Endothelial cell of umbilical vein (primary cell): ENCODE data around the gene SIRT2. TPM values are rescaled to one million over a fixed set of nuclear protein-coding genes. Genes with fewer than 3 reads are reported as not detected.
A peak's percentile ranks its signal among the peaks of the same experiment; 100 is the strongest.

ENCODE experiments used
- BruUV-seq: library from RNA; stranded (reverse); fragments of 400-500 nt; replicated peaks from 2 replicates; lab custom pipeline; 2021; lab: Mats Ljungman, UMichigan
- CTCF ChIA-PET: fragments of 300-600, 350-600 bp; sonication (Branson Sonifier 250); formaldehyde crosslinking; loops from one replicate; lab custom pipeline; 2021; ENCODE audit warnings: antibody characterized with exemption, inconsistent platforms; lab: Charles Lee
- POLR2A ChIA-PET: fragments of 300-600, 350-600 bp; sonication (Branson Sonifier 250); formaldehyde crosslinking; loops from one replicate; lab custom pipeline; 2021; ENCODE audit warnings: antibody characterized with exemption, inconsistent platforms; lab: Charles Lee
- DNase-seq: peaks from one replicate; pipeline ENCODE4 v3.0.0-alpha.2; 2011; ENCODE audit warnings: low read depth, low spot score
- FAIRE-seq: peaks from 2 replicates; lab custom pipeline; 2011; peaks lifted over from hg19 to GRCh38; lab: Jason Lieb, UNC
- H2AFZ ChIP-seq: 2 replicates; pipeline ENCODE4 v1.6.0; 2012; ENCODE audit warnings: low read depth, low read length, control low read depth, inconsistent platforms
- H3K27ac ChIP-seq: 2 replicates; pipeline ENCODE4 v1.5.1; 2011; ENCODE audit warnings: low read depth, mild to moderate bottlenecking, control low read depth, low read length, moderate library complexity; ENCODE audit not compliant: insufficient read depth
- H3K27me3 ChIP-seq, 2 experiments: 2 replicates each; pipeline versions ENCODE4 v1.6.0 to v1.6.1; 2011; ENCODE audit warnings: low read length in 2 of 2, mixed read lengths in 1 of 2; ENCODE audit not compliant: control insufficient read depth in 2 of 2, insufficient read depth in 2 of 2
- H3K36me3 ChIP-seq, 2 experiments: 2 replicates in 1 of 2; 3 replicates in 1 of 2; pipeline ENCODE4 v1.5.1; 2011; ENCODE audit warnings: low read length in 2 of 2, mild to moderate bottlenecking in 1 of 2, moderate library complexity in 1 of 2; ENCODE audit not compliant: control insufficient read depth in 2 of 2, insufficient read depth in 2 of 2; ENCODE audit errors: extremely low read depth in 1 of 2
- H3K4me1 ChIP-seq: 3 replicates; pipeline ENCODE4 v1.5.1; 2011; ENCODE audit warnings: mild to moderate bottlenecking, low read length; ENCODE audit not compliant: control insufficient read depth, insufficient read depth; ENCODE audit errors: extremely low read depth
- H3K4me2 ChIP-seq: 2 replicates; pipeline ENCODE4 v1.6.1; 2011; ENCODE audit warnings: low read length, control low read depth, mixed read lengths; ENCODE audit not compliant: insufficient read depth
- H3K4me3 ChIP-seq, 3 experiments: fragments of 200-600 bp in 1 of 3; sonication (generic), shearing (Covaris generic) in 1 of 3; replicated peaks in 1 of 3; 2 replicates each; pipeline ENCODE4 v1.5.1; 2011 to 2016; ENCODE audit warnings: control low read depth in 3 of 3, low read length in 3 of 3, mild to moderate bottlenecking in 2 of 3, inconsistent platforms in 1 of 3, low read depth in 1 of 3, moderate library complexity in 1 of 3; ENCODE audit not compliant: insufficient read depth in 1 of 3
- H3K79me2 ChIP-seq: 2 replicates; pipeline ENCODE4 v1.6.0; 2012; ENCODE audit warnings: low read length, inconsistent platforms; ENCODE audit not compliant: control insufficient read depth, insufficient read depth
- H3K9ac ChIP-seq: replicated peaks from 2 replicates; pipeline ENCODE3; 2011; ENCODE audit warnings: low read length, control low read depth; ENCODE audit not compliant: insufficient read depth; ENCODE audit errors: extremely low read depth
- H3K9me1 ChIP-seq: replicated peaks from 3 replicates; pipeline ENCODE4 v1.6.0; 2011; ENCODE audit warnings: mild to moderate bottlenecking, low read length; ENCODE audit not compliant: control insufficient read depth, insufficient read depth; ENCODE audit errors: extremely low read depth
- H3K9me3 ChIP-seq: replicated peaks from 2 replicates; pipeline ENCODE4 v1.5.1; 2012; ENCODE audit warnings: low read length, inconsistent platforms; ENCODE audit not compliant: control insufficient read depth, insufficient read depth
- H4K20me1 ChIP-seq: replicated peaks from 2 replicates; pipeline ENCODE3; 2011; ENCODE audit warnings: mild to moderate bottlenecking, low read length; ENCODE audit not compliant: control insufficient read depth, insufficient read depth; ENCODE audit errors: extremely low read depth
- CTCF ChIP-seq, 2 donors: IDR thresholded peaks; 1 replicate in 1 of 2; 2 replicates in 1 of 2; pipeline ENCODE4 v1.5.1; 2011; ENCODE audit warnings: low read length in 2 of 2, mild to moderate bottlenecking in 2 of 2, moderate library complexity in 2 of 2, control low read depth in 1 of 2, inconsistent platforms in 1 of 2, low read depth in 1 of 2; ENCODE audit not compliant: insufficient read depth in 1 of 2; ENCODE audit errors: extremely low read depth in 1 of 2
- EZH2 ChIP-seq: IDR thresholded peaks from 2 replicates; pipeline ENCODE4 v1.6.1; 2012; ENCODE audit warnings: borderline replicate concordance, low read depth, mild to moderate bottlenecking, moderate library complexity, low read length, inconsistent platforms; ENCODE audit not compliant: severe bottlenecking
- FOS ChIP-seq: IDR thresholded peaks from 2 replicates; pipeline ENCODE4 v1.6.1; 2011; ENCODE audit warnings: mild to moderate bottlenecking, low read length, moderate library complexity, borderline replicate concordance; ENCODE audit not compliant: insufficient read depth
- GATA2 ChIP-seq: IDR thresholded peaks from 2 replicates; pipeline ENCODE4 v1.7.0; 2011; ENCODE audit warnings: low read depth, mild to moderate bottlenecking, moderate library complexity, mixed read lengths, low read length; ENCODE audit not compliant: insufficient read length, insufficient read depth
- JUN ChIP-seq: IDR thresholded peaks from 2 replicates; pipeline ENCODE4 v1.6.1; 2011; ENCODE audit warnings: borderline replicate concordance, low read depth; ENCODE audit not compliant: insufficient read length, insufficient read depth
- MAX ChIP-seq: IDR thresholded peaks from 2 replicates; pipeline ENCODE4 v1.6.1; 2011; ENCODE audit not compliant: insufficient read depth, insufficient read length
- MYC ChIP-seq: IDR thresholded peaks from one replicate; pipeline ENCODE4 v1.6.1; 2011; ENCODE audit warnings: mild to moderate bottlenecking, low read depth, low read length
- POLR2A ChIP-seq: IDR thresholded peaks from 2 replicates; pipeline ENCODE4 v1.6.1; 2012; ENCODE audit warnings: low read depth, mild to moderate bottlenecking, control low read depth, low read length
- POLR2AphosphoS5 ChIP-seq: IDR thresholded peaks from 2 replicates; pipeline ENCODE4 v1.6.1; 2012; ENCODE audit warnings: low read depth, mild to moderate bottlenecking, control low read depth, low read length, moderate library complexity; ENCODE audit not compliant: insufficient read depth
- dilution Hi-C: fragments of 300-500 bp; cut with MboI; formaldehyde crosslinking; loops from one replicate; pipeline ENCODE4 v1.15.0; 2019; ENCODE audit warnings: low sequenced_read_pairs; ENCODE audit not compliant: extremely low pct_ligation_motif_present
- intact Hi-C: fragments of 100-400 bp; cut with micrococcal nuclease; formaldehyde crosslinking; loops from one replicate; pipeline ENCODE4 v1.10.0; 2022
- polyA plus RNA-seq, 4 experiments: library from polyadenylated mRNA; depleted of rRNA in 3 of 4; stranded (reverse) in 3 of 4; unstranded in 1 of 4; fragments of >200 nt; gene quantifications; 2 replicates each; pipeline versions ENCODE4 v1.2.1 to v1.2.3, GENCODE V29; 2011 to 2012; ENCODE audit warnings: missing spikeins in 1 of 4
- total RNA-seq: library from RNA; stranded (reverse); gene quantifications from 2 replicates; pipeline ENCODE4 v1.2.3, GENCODE V29; 2021

SIRT2 gene
- total and polyA plus RNA-seq, 2 donors (not counting 3 experiments of a cell fraction or from before 2014, with no cell fraction given) = 47.6 to 72.5 TPM

- Histone ChIP-seq H4K20me1 (no peaks in the 10 kb centered on the region), H3K9ac (peak overlapping the region; percentile 82), H3K27ac (peak overlapping the region; percentile 78), H3K9me1 (no peaks in the 10 kb centered on the region), H2AFZ (peak overlapping the region; percentile 10), H3K4me2 (peak overlapping the region; percentile 72), H3K27me3 (no peaks in the 10 kb centered on the region), H3K4me3 (peak overlapping the region in 2 of 3 experiments; percentile 54 to 78), H3K79me2 (peaks cover 24% of the 10 kb centered on the region), H3K9me3 (no peaks in the 10 kb centered on the region), H3K4me1 (peaks cover 34% of the 10 kb centered on the region), H3K36me3 (peaks cover 7% of the 10 kb centered on the region in 2 experiments)
- TF ChIP-seq POLR2AphosphoS5 = peak; percentile 90
- peak; percentile 34 for TF ChIP-seq POLR2A
- TF ChIP-seq EZH2 = no peak
- TF ChIP-seq MAX = peak; percentile 97
- TF ChIP-seq CTCF (IDR thresholded peaks at IDR 0.05; ENCODE audit: extremely low read depth in 1 of 2, insufficient read depth in 1 of 2, low read depth in 1 of 2, low read length in 2 of 2) = no peak
- TF ChIP-seq MYC = peak; percentile 64
- TF ChIP-seq FOS = no peak
- TF ChIP-seq GATA2 = no peak
- TF ChIP-seq JUN = no peak
- ChIA-PET POLR2A (interaction anchor here (0.7 to 0.9 kb wide), 2 partner anchors 20 to 48 kb away, joined by 3 read pairs; partner anchors contain the start of genes ECH1, NFKBIB and SIRT2), CTCF (interaction anchor here (1.0 to 2.8 kb wide), 7 partner anchors 12 to 82 kb away, joined by 3 to 19 read pairs (median 5); partner anchors contain the start of gene NFKBIB)
- BruUV-seq = no TSS peak
- dilution Hi-C loops (no loop called here), intact Hi-C loops (loop anchor here (1.0 to 10.0 kb wide), 2 partner anchors 11 to 207 kb away; partner anchors contain the start of gene ACTN4)
- peak; percentile 87 for FAIRE-seq
- peak; percentile 86 for DNase-seq
Observed at GRCh38 chr19:38851622-38852230, 47.7 kb downstream of the SIRT2 start.
